A549 (cell line): ENCODE measurements around the gene ROR1. TPM values are rescaled to one million over a fixed set of nuclear protein-coding genes. Genes with fewer than 3 reads are reported as not detected.
A peak's percentile ranks its signal among the peaks of the same experiment; 100 is the strongest.

Experiments used
- ATAC-seq, 2 experiments: fragments of 200-7000 bp in 1 of 2; fragments of >200 bp in 1 of 2; cut with Nextera tagmentation in 1 of 2; cut with Tn5 transposase in 1 of 2; 3 replicates each; pipeline versions ENCODE4 v1.8.0 to v1.9.1; 2018 to 2020; ENCODE audit warnings: mild to moderate bottlenecking in 1 of 2, moderate library complexity in 1 of 2
- CTCF ChIA-PET: fragments of 300-600 bp; sonication (Branson Sonifier 250); formaldehyde crosslinking; extraction: SDS; loops from one replicate; lab custom pipeline; 2021; ENCODE audit warnings: antibody characterized with exemption, inconsistent platforms; lab: Yijun Ruan, JAX
- POLR2A ChIA-PET: fragments of 350-600 bp; formaldehyde crosslinking; extraction: SDS; loops from one replicate; lab custom pipeline; 2021; ENCODE audit warnings: antibody characterized with exemption, inconsistent platforms; lab: Yijun Ruan, JAX
- DNase-seq, 2 experiments: peaks; one replicate each; pipeline versions ENCODE4 v3.0.0 to v3.0.0-alpha.2; 2011 to 2016; ENCODE audit warnings: low read depth in 1 of 2, low spot score in 1 of 2
- FAIRE-seq: peaks from 2 replicates; lab custom pipeline; 2011; peaks lifted over from hg19 to GRCh38; lab: Jason Lieb, UNC
- H3K27ac ChIP-seq, 2 experiments: fragments of >200 bp; sonication (Bioruptor Twin); formaldehyde crosslinking; 3 replicates each; pipeline ENCODE4 v1.5.1; 2016 to 2017
- H3K4me1 ChIP-seq: fragments of >200 bp; sonication (Bioruptor Twin); formaldehyde crosslinking; 3 replicates; pipeline ENCODE4 v1.6.1; 2016
- H3K4me2 ChIP-seq: fragments of >200 bp; sonication (Bioruptor Twin); formaldehyde crosslinking; 3 replicates; pipeline ENCODE4 v1.6.1; 2016
- H3K4me3 ChIP-seq: fragments of >200 bp; sonication (Bioruptor Twin); formaldehyde crosslinking; 3 replicates; pipeline ENCODE4 v1.5.1; 2016
- H3K9me3 ChIP-seq: fragments of >200 bp; sonication (Bioruptor Twin); formaldehyde crosslinking; 3 replicates; pipeline ENCODE4 v1.6.1; 2016
- EHF ChIP-seq: fragments of 250-450 bp; sonication (Bioruptor Pico); IDR thresholded peaks from 2 replicates; pipeline ENCODE4 v1.5.0; 2020; ENCODE audit warnings: mild to moderate bottlenecking
- EHMT2 ChIP-seq: fragments of 200-600 bp; sonication (generic); IDR thresholded peaks from 2 replicates; pipeline ENCODE4 v1.6.1; 2016; ENCODE audit warnings: antibody characterized with exemption, low read depth, mild to moderate bottlenecking, moderate library complexity
- EP300 ChIP-seq, 2 experiments: fragments of >200 bp; sonication (Bioruptor Twin); formaldehyde crosslinking; IDR thresholded peaks; 2 replicates in 1 of 2; 3 replicates in 1 of 2; pipeline ENCODE4 v1.6.1; 2016 to 2017
- FOSB ChIP-seq: fragments of 250-450 bp; sonication (Bioruptor Pico); IDR thresholded peaks from 2 replicates; pipeline ENCODE4 v1.5.0; 2020; ENCODE audit warnings: mild to moderate bottlenecking, moderate library complexity
- FOXS1 ChIP-seq: fragments of 250-450 bp; sonication (Bioruptor Pico); IDR thresholded peaks from 2 replicates; pipeline ENCODE4 v1.5.0; 2020; ENCODE audit warnings: mild to moderate bottlenecking, moderate library complexity
- GATA3 ChIP-seq: IDR thresholded peaks from 2 replicates; pipeline ENCODE4 v1.6.1; 2012; ENCODE audit warnings: borderline replicate concordance
- HOXA7 ChIP-seq: fragments of 250-450 bp; sonication (Bioruptor Pico); IDR thresholded peaks from 2 replicates; pipeline ENCODE4 v1.5.0; 2020; ENCODE audit warnings: mild to moderate bottlenecking, moderate library complexity
- KDM1A ChIP-seq: fragments of 200-600 bp; sonication (generic); IDR thresholded peaks from 2 replicates; pipeline ENCODE4 v1.6.1; 2016; ENCODE audit warnings: low read depth, mild to moderate bottlenecking
- MAFK ChIP-seq: fragments of 450-650 bp; IDR thresholded peaks from 2 replicates; pipeline ENCODE4 v1.6.1; 2014; ENCODE audit not compliant: partially characterized antibody
- MAX ChIP-seq: IDR thresholded peaks from 2 replicates; pipeline ENCODE4 v1.6.1; 2012
- NFE2L2 ChIP-seq: fragments of 150-350 bp; conservative IDR thresholded peaks from 2 replicates; pipeline ENCODE4 v1.6.1; 2014; ENCODE audit warnings: low read length
- POLR2AphosphoS2 ChIP-seq: conservative IDR thresholded peaks from 2 replicates; pipeline ENCODE4 v1.6.1; 2012; ENCODE audit warnings: low read length, improper control_type of control experiment, inconsistent platforms
- SREBF2 ChIP-seq: fragments of 450-650 bp; IDR thresholded peaks from 2 replicates; pipeline ENCODE4 v1.6.1; 2014; ENCODE audit warnings: mild to moderate bottlenecking, moderate library complexity
- TFCP2L1 ChIP-seq: fragments of 250-450 bp; sonication (Bioruptor Pico); IDR thresholded peaks from 2 replicates; pipeline ENCODE4 v1.5.0; 2021; ENCODE audit warnings: mild to moderate bottlenecking
- TP53 ChIP-seq: fragments of 250-450 bp; sonication (Bioruptor Pico); IDR thresholded peaks from 2 replicates; pipeline ENCODE4 v1.5.0; 2021; ENCODE audit warnings: mild to moderate bottlenecking, moderate library complexity
- WGBS: methylation state at CpG from one replicate; pipeline ENCODE4 v1.1.6; 2017; ENCODE audit errors: missing lambda C conversion rate; 5-methylcytosine and 5-hydroxymethylcytosine counted together
- polyA plus RNA-seq, 4 experiments: library from polyadenylated mRNA; depleted of rRNA in 3 of 4; stranded (reverse); fragments of >200 nt; fragmentation: RNase III in 1 of 4; extraction: RNeasy Plus Mini Kit Qiagen cat#74134 plus additional on column Dnase treatment in 1 of 4; gene quantifications; 2 replicates in 3 of 4; 3 replicates in 1 of 4; pipeline ENCODE4 v1.2.3, GENCODE V29; 2011 to 2017
- TF ChIP-seq, protein P1 (sequence below): fragments of 200-600 bp; sonication (generic); IDR thresholded peaks from 2 replicates; pipeline ENCODE4 v1.6.1; 2016; ENCODE audit warnings: antibody characterized with exemption, mild to moderate bottlenecking, moderate library complexity
- TF ChIP-seq, protein P2 (sequence below): fragments of >200 bp; sonication (Bioruptor Twin); formaldehyde crosslinking; IDR thresholded peaks from 2 replicates; pipeline ENCODE4 v1.6.1; 2016
- TF ChIP-seq, protein P3 (sequence below): fragments of 250-450 bp; sonication (Bioruptor Pico); IDR thresholded peaks from 2 replicates; pipeline ENCODE4 v1.5.0; 2021; ENCODE audit warnings: mild to moderate bottlenecking, moderate library complexity, borderline replicate concordance
- TF ChIP-seq, protein P4 (sequence below): fragments of 250-450 bp; sonication (Bioruptor Pico); IDR thresholded peaks from 2 replicates; pipeline ENCODE4 v1.5.0; 2020; ENCODE audit warnings: low read depth, mild to moderate bottlenecking, moderate library complexity

The ROR1 gene
- polyA plus RNA-seq, 2 of the 4 experiments (the other 2 are of a cell fraction), result 6.5 to 19.0 TPM

DNA sequence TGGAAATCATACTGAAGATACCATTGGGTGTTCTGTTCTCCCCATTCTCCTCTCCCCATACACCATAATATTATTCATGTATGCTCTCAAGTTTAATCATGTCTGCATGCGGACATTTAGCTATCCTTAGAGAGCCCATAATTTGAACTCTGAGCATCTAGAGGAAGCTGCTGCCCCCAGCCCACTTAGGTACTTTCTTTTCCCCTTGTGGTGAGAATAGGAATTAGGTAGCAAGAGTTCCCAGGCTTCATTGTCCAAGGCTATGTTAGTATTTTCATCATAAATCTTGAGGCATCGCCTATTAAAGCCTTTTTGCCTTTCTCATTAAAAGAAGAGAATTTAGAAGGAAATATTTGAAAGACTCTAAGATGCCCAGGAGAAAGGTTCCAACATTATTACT is 96.3 kb downstream of the ROR1 start:
- DNase-seq (no peak), FAIRE-seq (no peak), ATAC-seq (no peak)
- peaks cover 45% of the 10 kb centered on the region for H3K4me1 ChIP-seq
- 88% methylated on average over 2 of the region's 2 CpGs for WGBS
- H3K27ac ChIP-seq, result no peak overlapping the region
- no peak overlapping the region for H3K4me2 ChIP-seq
- H3K4me3 ChIP-seq, result no peak overlapping the region
- ChIA-PET POLR2A (no interaction called here), CTCF (interaction anchor here (0.6 kb wide), 1 partner anchor 30 kb away, joined by 3 read pairs; no protein-coding TSS in a partner anchor)
- TF ChIP-seq TFCP2L1 (CRISPR knock-in tag) (no peak), HOXA7 (CRISPR knock-in tag) (no peak), EP300 (IDR thresholded peaks at IDR 0.05) (no peak), POLR2AphosphoS2 (no peak), KDM1A (no peak), GATA3 (no peak), MAFK (no peak), FOSB (CRISPR knock-in tag) (no peak), NFE2L2 (no peak)
- TF ChIP-seq, protein P1, sequence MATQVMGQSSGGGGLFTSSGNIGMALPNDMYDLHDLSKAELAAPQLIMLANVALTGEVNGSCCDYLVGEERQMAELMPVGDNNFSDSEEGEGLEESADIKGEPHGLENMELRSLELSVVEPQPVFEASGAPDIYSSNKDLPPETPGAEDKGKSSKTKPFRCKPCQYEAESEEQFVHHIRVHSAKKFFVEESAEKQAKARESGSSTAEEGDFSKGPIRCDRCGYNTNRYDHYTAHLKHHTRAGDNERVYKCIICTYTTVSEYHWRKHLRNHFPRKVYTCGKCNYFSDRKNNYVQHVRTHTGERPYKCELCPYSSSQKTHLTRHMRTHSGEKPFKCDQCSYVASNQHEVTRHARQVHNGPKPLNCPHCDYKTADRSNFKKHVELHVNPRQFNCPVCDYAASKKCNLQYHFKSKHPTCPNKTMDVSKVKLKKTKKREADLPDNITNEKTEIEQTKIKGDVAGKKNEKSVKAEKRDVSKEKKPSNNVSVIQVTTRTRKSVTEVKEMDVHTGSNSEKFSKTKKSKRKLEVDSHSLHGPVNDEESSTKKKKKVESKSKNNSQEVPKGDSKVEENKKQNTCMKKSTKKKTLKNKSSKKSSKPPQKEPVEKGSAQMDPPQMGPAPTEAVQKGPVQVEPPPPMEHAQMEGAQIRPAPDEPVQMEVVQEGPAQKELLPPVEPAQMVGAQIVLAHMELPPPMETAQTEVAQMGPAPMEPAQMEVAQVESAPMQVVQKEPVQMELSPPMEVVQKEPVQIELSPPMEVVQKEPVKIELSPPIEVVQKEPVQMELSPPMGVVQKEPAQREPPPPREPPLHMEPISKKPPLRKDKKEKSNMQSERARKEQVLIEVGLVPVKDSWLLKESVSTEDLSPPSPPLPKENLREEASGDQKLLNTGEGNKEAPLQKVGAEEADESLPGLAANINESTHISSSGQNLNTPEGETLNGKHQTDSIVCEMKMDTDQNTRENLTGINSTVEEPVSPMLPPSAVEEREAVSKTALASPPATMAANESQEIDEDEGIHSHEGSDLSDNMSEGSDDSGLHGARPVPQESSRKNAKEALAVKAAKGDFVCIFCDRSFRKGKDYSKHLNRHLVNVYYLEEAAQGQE, result no peak
- TF ChIP-seq, protein P2, sequence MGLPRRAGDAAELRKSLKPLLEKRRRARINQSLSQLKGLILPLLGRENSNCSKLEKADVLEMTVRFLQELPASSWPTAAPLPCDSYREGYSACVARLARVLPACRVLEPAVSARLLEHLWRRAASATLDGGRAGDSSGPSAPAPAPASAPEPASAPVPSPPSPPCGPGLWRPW, result no peak
- H3K9me3 ChIP-seq, result no peaks in the 10 kb centered on the region

DNA sequence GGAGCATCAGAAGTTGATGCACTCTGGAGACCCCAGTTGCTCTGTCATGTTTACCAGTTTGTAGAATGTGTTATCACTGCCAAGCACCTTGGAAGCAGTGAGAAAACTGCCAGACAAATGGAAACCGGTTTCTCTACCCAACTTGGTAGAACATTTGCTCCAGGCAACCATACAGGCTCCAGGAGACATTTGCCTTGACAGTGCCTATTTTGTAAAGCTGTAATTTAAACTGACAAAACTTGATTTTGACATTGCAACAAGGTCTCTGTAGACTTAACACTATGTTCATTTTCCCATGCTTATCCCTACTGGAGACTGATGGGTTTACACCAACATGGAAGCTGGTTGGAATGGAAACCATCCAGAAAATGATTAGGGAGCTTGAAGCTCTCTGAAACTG is 97.6 kb downstream of the ROR1 start:
- FAIRE-seq (no peak), ATAC-seq (no peak)
- no peaks in the 10 kb centered on the region for H3K9me3 ChIP-seq
- no peak overlapping the region for H3K27ac ChIP-seq
- POLR2A ChIA-PET, result no interaction called here
- no peak overlapping the region for H3K4me3 ChIP-seq
- no peak overlapping the region for H3K4me2 ChIP-seq
- 95% methylated on average over 1 of the region's 1 CpG for WGBS
- TF ChIP-seq FOXS1 (CRISPR knock-in tag), result no peak
- TF ChIP-seq, protein P3, sequence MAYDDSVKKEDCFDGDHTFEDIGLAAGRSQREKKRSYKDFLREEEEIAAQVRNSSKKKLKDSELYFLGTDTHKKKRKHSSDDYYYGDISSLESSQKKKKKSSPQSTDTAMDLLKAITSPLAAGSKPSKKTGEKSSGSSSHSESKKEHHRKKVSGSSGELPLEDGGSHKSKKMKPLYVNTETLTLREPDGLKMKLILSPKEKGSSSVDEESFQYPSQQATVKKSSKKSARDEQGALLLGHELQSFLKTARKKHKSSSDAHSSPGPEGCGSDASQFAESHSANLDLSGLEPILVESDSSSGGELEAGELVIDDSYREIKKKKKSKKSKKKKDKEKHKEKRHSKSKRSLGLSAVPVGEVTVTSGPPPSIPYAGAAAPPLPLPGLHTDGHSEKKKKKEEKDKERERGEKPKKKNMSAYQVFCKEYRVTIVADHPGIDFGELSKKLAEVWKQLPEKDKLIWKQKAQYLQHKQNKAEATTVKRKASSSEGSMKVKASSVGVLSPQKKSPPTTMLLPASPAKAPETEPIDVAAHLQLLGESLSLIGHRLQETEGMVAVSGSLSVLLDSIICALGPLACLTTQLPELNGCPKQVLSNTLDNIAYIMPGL, result no peak
- TF ChIP-seq, all 56 proteins: peak for 0
- no peak for DNase-seq
- peaks cover 57% of the 10 kb centered on the region for H3K4me1 ChIP-seq
- CTCF ChIA-PET, result interaction anchor here (0.8 to 1.2 kb wide), 2 partner anchors 17 to 98 kb away, joined by 3 read pairs; no protein-coding TSS in a partner anchor

- ATAC-seq (peak in 1 of 2 experiments; percentile 52; a peak in 3 of 6 replicates), DNase-seq (no peak), FAIRE-seq (no peak)
- Histone ChIP-seq H3K4me3 (no peak overlapping the region), H3K9me3 (no peaks in the 10 kb centered on the region), H3K4me1 (peaks cover 53% of the 10 kb centered on the region), H3K4me2 (0 out of 3 replicates have a peak overlapping the region, but pooled peaks have one; percentile 17), H3K27ac (no peak overlapping the region)
- TF ChIP-seq EHF, result no peak
- TF ChIP-seq, protein P4, sequence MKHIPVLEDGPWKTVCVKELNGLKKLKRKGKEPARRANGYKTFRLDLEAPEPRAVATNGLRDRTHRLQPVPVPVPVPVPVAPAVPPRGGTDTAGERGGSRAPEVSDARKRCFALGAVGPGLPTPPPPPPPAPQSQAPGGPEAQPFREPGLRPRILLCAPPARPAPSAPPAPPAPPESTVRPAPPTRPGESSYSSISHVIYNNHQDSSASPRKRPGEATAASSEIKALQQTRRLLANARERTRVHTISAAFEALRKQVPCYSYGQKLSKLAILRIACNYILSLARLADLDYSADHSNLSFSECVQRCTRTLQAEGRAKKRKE, result no peak
- TF ChIP-seq TP53 (CRISPR knock-in tag), result no peak
- no peak for TF ChIP-seq MAX
- no peak for TF ChIP-seq EHMT2
- no peak for TF ChIP-seq SREBF2
- TF ChIP-seq, protein P3, result no peak
- ChIA-PET POLR2A (no interaction called here), CTCF (no interaction called here)
- 89% methylated on average over 3 of the region's 3 CpGs for WGBS
Measured at GRCh38 chr1:63873751-63874150, 99.9 kb downstream of the ROR1 start.
